Activated CD8-positive, alpha-beta memory T cell treated with anti-CD3 and anti-CD28 coated beads, Interleukin-2, amount 50 U/mL, for 24 hours (primary cell): ENCODE data around the gene LINGO1.

ENCODE experiments used
- DNase-seq: peaks from one replicate; pipeline ENCODE4 v3.0.0-alpha.2; 2020; ENCODE audit errors: extremely low read depth

LINGO1 gene

GRCh38 chr15:77571741-77572140 is 61.0 kb downstream of the LINGO1 start:
- DNase-seq = no peak

GRCh38 chr15:77571181-77571580 is 61.5 kb downstream of the LINGO1 start:
- no peak for DNase-seq

GRCh38 chr15:77569729-77570125 is 63.0 kb downstream of the LINGO1 start:
- DNase-seq = no peak

GRCh38 chr15:77568973-77569728 is 63.6 kb downstream of the LINGO1 start:
- no peak for DNase-seq

- DNase-seq = no peak
Measured at GRCh38 chr15:77568014-77568972, 64.4 kb downstream of the LINGO1 start.

GRCh38 chr15:77567202-77567601 is 65.5 kb downstream of the LINGO1 start:
- DNase-seq = no peak

GRCh38 chr15:77566092-77566491 is 66.6 kb downstream of the LINGO1 start:
- no peak for DNase-seq

- no peak for DNase-seq
Measured at GRCh38 chr15:77565378-77565915, 67.3 kb downstream of the LINGO1 start.

- DNase-seq = no peak
Measured at GRCh38 chr15:77564938-77565337, 67.8 kb downstream of the LINGO1 start.

- no peak for DNase-seq
Measured at GRCh38 chr15:77564341-77564740, 68.4 kb downstream of the LINGO1 start.

- no peak for DNase-seq
Measured at GRCh38 chr15:77563623-77564156, 69.0 kb downstream of the LINGO1 start.
